GM12875 (cell line): ENCODE data around the gene ATXN7L1.

Experiments
- H3K4me3 ChIP-seq: one replicate; pipeline ENCODE4 v1.5.1; 2011; ENCODE audit warnings: low read depth, low read length, control low read depth
- CTCF ChIP-seq: IDR thresholded peaks from 2 replicates; pipeline ENCODE4 v1.5.1; 2011; ENCODE audit warnings: low read depth, mild to moderate bottlenecking, control low read depth, inconsistent platforms, low read length, moderate library complexity, borderline replicate concordance; ENCODE audit not compliant: insufficient read depth

Gene ATXN7L1

GRCh38 chr7:105640956-105641810, 235.2 kb downstream of the ATXN7L1 start:
- H3K4me3 ChIP-seq = no peak overlapping the region
- no peak for TF ChIP-seq CTCF

- no peak overlapping the region for H3K4me3 ChIP-seq
- TF ChIP-seq CTCF = no peak
These were observed 236.5 kb downstream of the ATXN7L1 start for GRCh38 chr7:105639667-105640493.

- TF ChIP-seq CTCF = no peak
- no peak overlapping the region for H3K4me3 ChIP-seq
These were observed 237.4 kb downstream of the ATXN7L1 start for GRCh38 chr7:105638902-105639495.

- no peak overlapping the region for H3K4me3 ChIP-seq
- no peak for TF ChIP-seq CTCF
These were observed 238.1 kb downstream of the ATXN7L1 start for GRCh38 chr7:105638334-105638733.

- no peak for TF ChIP-seq CTCF
- no peak overlapping the region for H3K4me3 ChIP-seq
These were observed 238.6 kb downstream of the ATXN7L1 start for GRCh38 chr7:105637755-105638154.

- H3K4me3 ChIP-seq = no peak overlapping the region
- no peak for TF ChIP-seq CTCF
These were observed 239.4 kb downstream of the ATXN7L1 start for GRCh38 chr7:105636982-105637381.
